HEK293 (cell line): ENCODE data around the gene LEMD1.

Experiments used
- CTCF ChIA-PET: fragments of 350-600 bp; formaldehyde crosslinking; extraction: SDS; loops from one replicate; lab custom pipeline; 2021; ENCODE audit warnings: antibody characterized with exemption; lab: Yijun Ruan, JAX
- POLR2A ChIA-PET: fragments of 300-600 bp; formaldehyde crosslinking; extraction: SDS; loops from one replicate; lab custom pipeline; 2020; ENCODE audit warnings: antibody characterized with exemption, inconsistent platforms; lab: Yijun Ruan, JAX
- H3K27ac ChIP-seq: fragments of 200-500 bp; sonication (Bioruptor generic); 2 replicates; pipeline ENCODE4 v1.5.1; 2014; ENCODE audit warnings: low read depth, low read length, control low read depth, inconsistent platforms; ENCODE audit errors: extremely low read depth
- H3K36me3 ChIP-seq, 2 experiments: fragments of 200-500 bp in 1 of 2; sonication (Bioruptor generic) in 1 of 2; 1 replicate in 1 of 2; 2 replicates in 1 of 2; pipeline ENCODE4 v1.5.1; 2014 to 2017; ENCODE audit warnings: inconsistent platforms in 2 of 2, low read length in 2 of 2; ENCODE audit not compliant: control insufficient read depth in 2 of 2, insufficient read depth in 1 of 2
- H3K4me1 ChIP-seq: fragments of 200-500 bp; sonication (Bioruptor generic); 2 replicates; pipeline ENCODE4 v1.5.1; 2014; ENCODE audit warnings: mild to moderate bottlenecking, low read length, inconsistent platforms; ENCODE audit not compliant: control insufficient read depth, insufficient read depth
- H3K4me3 ChIP-seq: 2 replicates; pipeline ENCODE4 v1.5.1; 2011; ENCODE audit warnings: low read depth, mild to moderate bottlenecking, control low read depth, low read length, moderate library complexity
- H3K9me3 ChIP-seq: fragments of 200-500 bp; sonication (Bioruptor generic); 2 replicates; pipeline ENCODE4 v1.5.1; 2014; ENCODE audit warnings: low read depth, low read length, inconsistent platforms; ENCODE audit not compliant: control insufficient read depth, insufficient read depth
- FEZF1 ChIP-seq: fragments of 450-650 bp; formaldehyde crosslinking; IDR thresholded peaks from 2 replicates; pipeline ENCODE4 v1.5.1; 2016; ENCODE audit warnings: missing biosample characterization, missing genetic modification characterization
- MZF1 ChIP-seq: fragments of 450-650 bp; formaldehyde crosslinking; IDR thresholded peaks from 2 replicates; pipeline ENCODE4 v1.5.1; 2017; ENCODE audit warnings: missing biosample characterization, missing genetic modification characterization, borderline replicate concordance
- REPIN1 ChIP-seq: fragments of 450-650 bp; formaldehyde crosslinking; IDR thresholded peaks from 2 replicates; pipeline ENCODE4 v1.5.1; 2017; ENCODE audit warnings: missing biosample characterization, missing genetic modification characterization, low read depth
- SP2 ChIP-seq: fragments of 450-650 bp; formaldehyde crosslinking; IDR thresholded peaks from 2 replicates; pipeline ENCODE4 v1.5.1; 2016; ENCODE audit warnings: missing biosample characterization, missing genetic modification characterization
- ZBTB1 ChIP-seq: fragments of 450-650 bp; formaldehyde crosslinking; IDR thresholded peaks from 2 replicates; pipeline ENCODE4 v1.5.1; 2016; ENCODE audit warnings: missing biosample characterization, missing genetic modification characterization
- ZBTB17 ChIP-seq: fragments of 450-650 bp; formaldehyde crosslinking; IDR thresholded peaks from 2 replicates; pipeline ENCODE4 v1.5.1; 2016; ENCODE audit warnings: missing biosample characterization, missing genetic modification characterization
- ZBTB20 ChIP-seq: fragments of 450-650 bp; formaldehyde crosslinking; IDR thresholded peaks from 2 replicates; pipeline ENCODE4 v1.5.1; 2016; ENCODE audit warnings: missing biosample characterization, missing genetic modification characterization
- ZNF184 ChIP-seq: fragments of 450-650 bp; IDR thresholded peaks from 2 replicates; pipeline ENCODE4 v1.5.1; 2018; ENCODE audit warnings: missing biosample characterization, mild to moderate bottlenecking, missing genetic modification characterization
- ZNF211 ChIP-seq: fragments of 450-650 bp; formaldehyde crosslinking; IDR thresholded peaks from 2 replicates; pipeline ENCODE4 v1.5.1; 2016; ENCODE audit warnings: low read depth, missing biosample characterization, missing genetic modification characterization
- ZNF335 ChIP-seq: fragments of 450-650 bp; formaldehyde crosslinking; conservative IDR thresholded peaks from 2 replicates; pipeline ENCODE4 v1.5.1; 2016; ENCODE audit warnings: missing biosample characterization, missing genetic modification characterization
- ZNF660 ChIP-seq: fragments of 450-650 bp; IDR thresholded peaks from 2 replicates; pipeline ENCODE4 v1.5.1; 2018; ENCODE audit warnings: missing biosample characterization, mild to moderate bottlenecking, missing genetic modification characterization
- ZNF76 ChIP-seq: fragments of 450-650 bp; formaldehyde crosslinking; IDR thresholded peaks from 2 replicates; pipeline ENCODE4; 2016; ENCODE audit warnings: low read depth, missing biosample characterization, missing genetic modification characterization, borderline replicate concordance
- TF ChIP-seq, protein P1 (sequence below): fragments of 450-650 bp; formaldehyde crosslinking; IDR thresholded peaks from 2 replicates; pipeline ENCODE4 v1.5.1; 2017; ENCODE audit warnings: missing biosample characterization, missing genetic modification characterization
- TF ChIP-seq, protein P2 (sequence below): fragments of 450-650 bp; formaldehyde crosslinking; IDR thresholded peaks from 2 replicates; pipeline ENCODE4 v1.5.1; 2017; ENCODE audit warnings: missing biosample characterization, missing genetic modification characterization
- TF ChIP-seq, protein P3 (sequence below): fragments of 450-650 bp; formaldehyde crosslinking; IDR thresholded peaks from 2 replicates; pipeline ENCODE4 v1.5.1; 2016; ENCODE audit warnings: missing biosample characterization, missing genetic modification characterization
- TF ChIP-seq, protein P4 (sequence below): fragments of 450-650 bp; formaldehyde crosslinking; IDR thresholded peaks from 2 replicates; pipeline ENCODE4 v1.5.1; 2016; ENCODE audit warnings: missing biosample characterization, missing genetic modification characterization
- TF ChIP-seq, protein P5 (sequence below): fragments of 450-650 bp; formaldehyde crosslinking; IDR thresholded peaks from 2 replicates; pipeline ENCODE4 v1.5.1; 2016; ENCODE audit warnings: missing biosample characterization, missing genetic modification characterization
- TF ChIP-seq, protein P6 (sequence below): fragments of 450-650 bp; formaldehyde crosslinking; IDR thresholded peaks from 2 replicates; pipeline ENCODE4 v1.5.1; 2016; ENCODE audit warnings: missing biosample characterization, missing genetic modification characterization

LEMD1 gene

DNA sequence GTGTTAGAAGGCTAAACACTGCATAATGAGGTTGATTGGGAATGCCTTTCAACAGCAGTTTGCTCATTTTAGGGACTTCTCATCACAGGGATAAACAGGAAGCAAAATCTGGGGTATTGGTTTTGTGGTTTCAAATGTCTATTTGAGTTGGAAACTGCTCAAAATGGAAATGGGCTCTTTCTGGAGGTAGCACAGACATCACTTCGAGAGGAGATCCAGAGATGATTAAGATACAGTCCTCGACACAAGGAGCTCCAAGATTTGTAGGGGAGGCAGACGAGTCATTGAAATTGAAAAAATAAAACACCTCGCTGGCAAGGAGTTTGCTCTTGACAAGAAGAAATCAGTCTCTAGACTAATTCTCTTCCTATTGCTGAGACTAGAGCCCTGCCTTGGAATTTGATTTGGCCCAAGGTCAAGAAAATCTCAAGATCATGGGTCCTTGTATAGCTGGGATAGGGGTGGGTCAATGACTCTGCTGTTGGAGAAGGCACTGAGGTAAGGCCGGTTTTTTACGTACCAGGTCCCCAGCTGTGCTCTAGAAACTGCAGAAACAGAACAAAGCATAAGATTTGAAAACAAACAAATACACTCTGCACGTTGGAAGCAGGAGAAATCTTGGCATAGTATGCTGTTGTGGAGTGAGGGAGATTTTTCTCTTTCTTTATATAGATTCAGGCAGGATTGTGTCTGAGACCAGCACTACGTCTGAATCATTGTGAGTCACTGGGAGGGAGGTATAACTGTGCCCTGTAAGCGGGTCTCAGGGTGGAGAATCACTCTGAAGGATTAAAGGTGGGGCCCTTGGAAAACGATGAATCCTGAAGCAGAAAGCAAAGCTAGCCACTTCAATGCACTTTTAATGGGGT lies 47.4 kb downstream of the LEMD1 start:
- H3K9me3 ChIP-seq = no peaks in the 10 kb centered on the region
- peaks cover 35% of the 10 kb centered on the region for H3K4me1 ChIP-seq
- CTCF ChIA-PET = interaction anchor here (0.6 to 2.5 kb wide), 6 partner anchors 20 to 111 kb away, joined by 3 to 19 read pairs (median 6); no protein-coding TSS in a partner anchor
- POLR2A ChIA-PET = no interaction called here
- H3K36me3 ChIP-seq = no peaks in the 10 kb centered on the region
- TF ChIP-seq ZBTB17 (tag by site-specific recombination) (peak; percentile 85), FEZF1 (tag by site-specific recombination) (peak; percentile 80), ZNF184 (tag by site-specific recombination) (peak; percentile 15; the same call in 1 of the 2 replicates), ZBTB1 (tag by site-specific recombination) (no peak), ZNF76 (no peak), ZBTB20 (tag by site-specific recombination) (peak; percentile 37; the same call in 1 of the 2 replicates), ZNF211 (no peak), REPIN1 (tag by site-specific recombination) (no peak), ZNF660 (tag by site-specific recombination) (peak; percentile 94), ZNF335 (tag by site-specific recombination) (peak; percentile 96), SP2 (tag by site-specific recombination) (no peak), MZF1 (tag by site-specific recombination) (no peak)
- TF ChIP-seq, protein P1, sequence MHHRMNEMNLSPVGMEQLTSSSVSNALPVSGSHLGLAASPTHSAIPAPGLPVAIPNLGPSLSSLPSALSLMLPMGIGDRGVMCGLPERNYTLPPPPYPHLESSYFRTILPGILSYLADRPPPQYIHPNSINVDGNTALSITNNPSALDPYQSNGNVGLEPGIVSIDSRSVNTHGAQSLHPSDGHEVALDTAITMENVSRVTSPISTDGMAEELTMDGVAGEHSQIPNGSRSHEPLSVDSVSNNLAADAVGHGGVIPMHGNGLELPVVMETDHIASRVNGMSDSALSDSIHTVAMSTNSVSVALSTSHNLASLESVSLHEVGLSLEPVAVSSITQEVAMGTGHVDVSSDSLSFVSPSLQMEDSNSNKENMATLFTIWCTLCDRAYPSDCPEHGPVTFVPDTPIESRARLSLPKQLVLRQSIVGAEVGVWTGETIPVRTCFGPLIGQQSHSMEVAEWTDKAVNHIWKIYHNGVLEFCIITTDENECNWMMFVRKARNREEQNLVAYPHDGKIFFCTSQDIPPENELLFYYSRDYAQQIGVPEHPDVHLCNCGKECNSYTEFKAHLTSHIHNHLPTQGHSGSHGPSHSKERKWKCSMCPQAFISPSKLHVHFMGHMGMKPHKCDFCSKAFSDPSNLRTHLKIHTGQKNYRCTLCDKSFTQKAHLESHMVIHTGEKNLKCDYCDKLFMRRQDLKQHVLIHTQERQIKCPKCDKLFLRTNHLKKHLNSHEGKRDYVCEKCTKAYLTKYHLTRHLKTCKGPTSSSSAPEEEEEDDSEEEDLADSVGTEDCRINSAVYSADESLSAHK = 0 out of 2 replicates have a peak, but pooled peaks have one; percentile 10
- TF ChIP-seq, protein P2, sequence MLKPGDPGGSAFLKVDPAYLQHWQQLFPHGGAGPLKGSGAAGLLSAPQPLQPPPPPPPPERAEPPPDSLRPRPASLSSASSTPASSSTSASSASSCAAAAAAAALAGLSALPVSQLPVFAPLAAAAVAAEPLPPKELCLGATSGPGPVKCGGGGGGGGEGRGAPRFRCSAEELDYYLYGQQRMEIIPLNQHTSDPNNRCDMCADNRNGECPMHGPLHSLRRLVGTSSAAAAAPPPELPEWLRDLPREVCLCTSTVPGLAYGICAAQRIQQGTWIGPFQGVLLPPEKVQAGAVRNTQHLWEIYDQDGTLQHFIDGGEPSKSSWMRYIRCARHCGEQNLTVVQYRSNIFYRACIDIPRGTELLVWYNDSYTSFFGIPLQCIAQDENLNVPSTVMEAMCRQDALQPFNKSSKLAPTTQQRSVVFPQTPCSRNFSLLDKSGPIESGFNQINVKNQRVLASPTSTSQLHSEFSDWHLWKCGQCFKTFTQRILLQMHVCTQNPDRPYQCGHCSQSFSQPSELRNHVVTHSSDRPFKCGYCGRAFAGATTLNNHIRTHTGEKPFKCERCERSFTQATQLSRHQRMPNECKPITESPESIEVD = peak; percentile 49
- TF ChIP-seq, protein P3, sequence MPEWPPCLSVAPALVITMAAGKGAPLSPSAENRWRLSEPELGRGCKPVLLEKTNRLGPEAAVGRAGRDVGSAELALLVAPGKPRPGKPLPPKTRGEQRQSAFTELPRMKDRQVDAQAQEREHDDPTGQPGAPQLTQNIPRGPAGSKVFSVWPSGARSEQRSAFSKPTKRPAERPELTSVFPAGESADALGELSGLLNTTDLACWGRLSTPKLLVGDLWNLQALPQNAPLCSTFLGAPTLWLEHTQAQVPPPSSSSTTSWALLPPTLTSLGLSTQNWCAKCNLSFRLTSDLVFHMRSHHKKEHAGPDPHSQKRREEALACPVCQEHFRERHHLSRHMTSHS (tag by site-specific recombination) = no peak
- TF ChIP-seq, protein P4, sequence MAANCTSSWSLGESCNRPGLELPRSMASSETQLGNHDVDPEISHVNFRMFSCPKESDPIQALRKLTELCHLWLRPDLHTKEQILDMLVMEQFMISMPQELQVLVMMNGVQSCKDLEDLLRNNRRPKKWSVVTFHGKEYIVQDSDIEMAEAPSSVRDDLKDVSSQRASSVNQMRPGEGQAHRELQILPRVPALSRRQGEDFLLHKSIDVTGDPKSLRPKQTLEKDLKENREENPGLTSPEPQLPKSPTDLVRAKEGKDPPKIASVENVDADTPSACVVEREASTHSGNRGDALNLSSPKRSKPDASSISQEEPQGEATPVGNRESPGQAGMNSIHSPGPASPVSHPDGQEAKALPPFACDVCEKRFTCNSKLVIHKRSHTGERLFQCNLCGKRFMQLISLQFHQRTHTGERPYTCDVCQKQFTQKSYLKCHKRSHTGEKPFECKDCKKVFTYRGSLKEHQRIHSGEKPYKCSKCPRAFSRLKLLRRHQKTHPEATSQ (tag by site-specific recombination) = no peak
- TF ChIP-seq, protein P5, sequence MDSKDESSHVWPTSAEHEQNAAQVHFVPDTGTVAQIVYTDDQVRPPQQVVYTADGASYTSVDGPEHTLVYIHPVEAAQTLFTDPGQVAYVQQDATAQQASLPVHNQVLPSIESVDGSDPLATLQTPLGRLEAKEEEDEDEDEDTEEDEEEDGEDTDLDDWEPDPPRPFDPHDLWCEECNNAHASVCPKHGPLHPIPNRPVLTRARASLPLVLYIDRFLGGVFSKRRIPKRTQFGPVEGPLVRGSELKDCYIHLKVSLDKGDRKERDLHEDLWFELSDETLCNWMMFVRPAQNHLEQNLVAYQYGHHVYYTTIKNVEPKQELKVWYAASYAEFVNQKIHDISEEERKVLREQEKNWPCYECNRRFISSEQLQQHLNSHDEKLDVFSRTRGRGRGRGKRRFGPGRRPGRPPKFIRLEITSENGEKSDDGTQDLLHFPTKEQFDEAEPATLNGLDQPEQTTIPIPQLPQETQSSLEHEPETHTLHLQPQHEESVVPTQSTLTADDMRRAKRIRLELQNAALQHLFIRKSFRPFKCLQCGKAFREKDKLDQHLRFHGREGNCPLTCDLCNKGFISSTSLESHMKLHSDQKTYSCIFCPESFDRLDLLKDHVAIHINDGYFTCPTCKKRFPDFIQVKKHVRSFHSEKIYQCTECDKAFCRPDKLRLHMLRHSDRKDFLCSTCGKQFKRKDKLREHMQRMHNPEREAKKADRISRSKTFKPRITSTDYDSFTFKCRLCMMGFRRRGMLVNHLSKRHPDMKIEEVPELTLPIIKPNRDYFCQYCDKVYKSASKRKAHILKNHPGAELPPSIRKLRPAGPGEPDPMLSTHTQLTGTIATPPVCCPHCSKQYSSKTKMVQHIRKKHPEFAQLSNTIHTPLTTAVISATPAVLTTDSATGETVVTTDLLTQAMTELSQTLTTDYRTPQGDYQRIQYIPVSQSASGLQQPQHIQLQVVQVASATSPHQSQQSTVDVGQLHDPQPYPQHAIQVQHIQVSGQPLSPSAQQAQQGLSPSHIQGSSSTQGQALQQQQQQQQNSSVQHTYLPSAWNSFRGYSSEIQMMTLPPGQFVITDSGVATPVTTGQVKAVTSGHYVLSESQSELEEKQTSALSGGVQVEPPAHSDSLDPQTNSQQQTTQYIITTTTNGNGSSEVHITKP (tag by site-specific recombination) = peak; percentile 96
- TF ChIP-seq, protein P6, sequence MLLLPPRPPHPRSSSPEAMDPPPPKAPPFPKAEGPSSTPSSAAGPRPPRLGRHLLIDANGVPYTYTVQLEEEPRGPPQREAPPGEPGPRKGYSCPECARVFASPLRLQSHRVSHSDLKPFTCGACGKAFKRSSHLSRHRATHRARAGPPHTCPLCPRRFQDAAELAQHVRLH = no peak
- no peak overlapping the region for H3K4me3 ChIP-seq
- no peak overlapping the region; the same call in 1 of the 2 replicates for H3K27ac ChIP-seq
